GM18499 (cell line): ENCODE results near the gene USH2A.

ENCODE experiments used
- ATAC-seq: cut with Tn5 transposase; IDR thresholded peaks from one replicate; pipeline ENCODE4 v1.9.1; 2021; ENCODE audit warnings: moderate number of reproducible peaks; ENCODE audit not compliant: insufficient read depth, unreplicated experiment

The USH2A gene

DNA sequence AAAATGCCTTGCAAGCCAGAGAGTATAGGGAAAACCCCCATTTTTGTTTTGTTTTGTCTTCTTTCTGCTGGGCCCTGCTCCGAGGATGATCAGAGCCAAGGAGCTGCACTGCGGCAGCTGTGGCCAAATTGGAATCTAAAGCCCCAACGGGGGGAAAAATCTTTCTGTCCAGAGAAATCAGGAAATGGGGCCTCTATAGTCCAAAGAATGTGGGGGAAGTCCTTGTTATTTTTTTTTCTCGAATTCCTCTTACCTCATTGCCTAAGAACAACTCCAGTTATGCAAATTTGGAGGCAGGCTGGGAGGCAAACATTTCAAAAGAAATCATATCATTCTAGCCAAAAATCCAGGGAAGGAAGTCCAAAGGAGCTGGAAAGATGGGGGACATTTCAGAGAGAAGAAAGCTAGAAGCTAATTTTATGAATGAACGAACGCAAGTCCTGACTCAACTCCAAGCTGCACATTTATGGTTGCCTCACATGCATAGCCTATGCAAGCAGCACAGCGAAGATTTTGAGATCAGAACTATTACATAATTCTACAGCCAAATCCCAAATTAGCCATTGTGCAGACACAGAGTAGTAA is 592.9 kb downstream of the USH2A start:
- ATAC-seq, result no peak

DNA sequence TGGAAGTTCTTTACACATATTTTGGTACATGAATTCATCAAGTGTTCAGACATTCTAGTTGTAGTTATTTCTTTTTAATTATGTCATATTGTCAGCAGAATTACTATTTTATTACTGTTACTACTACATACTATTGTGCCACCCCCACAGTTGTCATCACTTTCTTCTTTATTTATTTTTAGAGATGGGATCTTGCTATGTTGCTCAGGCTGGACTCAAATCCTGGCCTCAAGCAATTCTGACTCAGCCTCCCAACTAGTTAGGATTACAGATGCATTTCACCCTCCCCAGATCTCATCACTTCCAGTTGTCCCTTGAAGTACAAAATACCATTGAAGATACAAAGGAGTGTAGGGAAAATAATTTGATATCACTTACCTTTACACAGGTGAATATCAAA is 598.2 kb downstream of the USH2A start:
- ATAC-seq, result no peak

DNA sequence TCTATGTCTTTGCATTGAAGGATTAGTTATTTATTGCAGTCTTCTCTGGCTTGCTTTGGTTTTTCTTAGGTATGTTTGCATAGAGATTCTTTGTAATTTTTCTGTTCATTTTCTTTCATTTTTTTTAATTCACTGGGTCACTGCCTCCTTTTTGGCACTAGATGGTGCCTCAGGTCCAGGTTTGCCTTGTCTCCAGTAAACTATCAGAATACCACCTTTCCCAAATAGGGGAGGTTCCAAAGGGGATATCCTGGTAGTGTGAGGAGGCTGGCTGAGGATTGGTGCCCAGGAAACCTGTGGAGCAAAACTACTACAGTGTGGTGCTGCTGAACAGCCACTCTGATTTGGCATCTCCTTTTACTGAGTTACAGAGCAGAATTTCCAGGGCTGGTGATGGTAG is 599.0 kb downstream of the USH2A start:
- ATAC-seq, result no peak

DNA sequence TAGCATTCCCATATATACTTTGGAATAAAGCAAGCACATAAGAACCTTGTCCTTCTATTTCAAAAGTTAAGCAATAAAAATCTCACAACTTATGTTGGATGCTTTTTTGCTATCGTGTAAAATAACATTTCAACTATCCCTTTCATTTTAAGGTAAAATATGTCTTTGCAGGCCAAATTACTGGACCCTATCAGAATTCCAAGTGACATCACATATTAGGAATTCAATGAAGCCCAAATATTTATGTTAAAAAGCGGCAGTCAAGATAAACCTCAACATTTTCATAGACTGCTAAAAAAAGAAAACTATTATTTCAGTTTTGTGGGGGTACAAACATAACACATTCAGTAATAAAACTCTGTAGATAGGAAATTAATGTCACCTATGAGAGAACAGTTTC is 604.1 kb downstream of the USH2A start:
- no peak for ATAC-seq

DNA sequence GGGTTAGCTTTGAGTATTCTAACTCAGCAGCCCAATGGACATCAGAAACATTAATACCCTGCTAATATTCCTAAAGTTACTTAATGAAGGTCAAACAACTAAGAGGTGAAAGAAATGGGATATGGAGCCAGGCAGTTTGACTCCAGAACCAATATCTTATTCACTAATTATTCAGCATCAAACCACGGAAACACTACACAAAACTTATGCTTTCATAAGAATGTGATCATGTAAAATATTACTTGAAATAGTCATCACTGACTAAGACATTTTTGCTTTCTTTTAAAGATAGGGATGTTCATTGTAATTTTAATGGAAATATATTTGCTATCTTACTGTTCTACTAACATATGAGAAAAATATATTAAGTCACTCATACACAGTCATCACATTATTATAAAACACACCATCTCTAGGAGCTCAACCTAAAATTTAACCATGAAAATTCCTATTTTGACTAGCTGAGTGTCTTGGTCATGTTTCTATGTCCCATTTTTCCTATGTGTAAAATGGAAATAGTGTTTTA is 615.3 kb downstream of the USH2A start:
- no peak for ATAC-seq

DNA sequence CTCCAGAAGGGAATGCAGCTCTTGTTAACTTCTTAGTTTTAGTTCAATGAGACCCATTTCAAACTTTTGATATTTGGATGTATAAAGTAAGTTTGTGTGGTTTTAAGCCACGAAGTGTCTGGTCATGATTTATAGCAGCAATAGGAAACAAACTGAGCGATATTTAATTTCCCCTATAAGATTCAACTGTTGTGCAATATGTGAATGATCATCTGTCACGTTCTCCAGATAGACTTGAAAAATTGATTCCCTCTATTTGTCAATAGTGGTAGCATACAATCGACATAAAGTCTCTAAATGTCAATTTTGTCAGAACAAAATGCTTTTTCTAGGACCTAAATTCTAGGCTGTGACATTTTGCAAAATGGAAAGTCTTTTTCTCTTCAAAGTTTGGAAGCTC is 616.0 kb downstream of the USH2A start:
- no peak for ATAC-seq

DNA sequence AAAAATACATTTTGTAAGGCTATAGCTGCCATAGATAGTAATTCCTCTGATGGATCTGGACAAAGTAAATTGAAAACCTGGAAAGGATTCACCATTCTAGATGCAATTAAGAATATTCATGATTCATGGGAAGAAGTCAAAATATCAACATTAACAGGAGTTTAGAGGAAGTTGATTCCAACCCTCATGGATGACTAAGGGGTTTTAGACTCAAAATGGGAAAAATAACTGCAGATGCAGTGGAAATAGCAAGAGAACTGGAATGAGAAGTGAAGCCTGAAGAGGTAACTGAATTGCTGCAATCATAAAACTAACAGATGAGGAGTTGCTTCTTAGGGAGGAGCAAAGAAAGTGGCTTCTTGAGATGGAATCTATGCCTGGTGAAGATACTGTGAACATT is 625.4 kb downstream of the USH2A start:
- no peak for ATAC-seq

DNA sequence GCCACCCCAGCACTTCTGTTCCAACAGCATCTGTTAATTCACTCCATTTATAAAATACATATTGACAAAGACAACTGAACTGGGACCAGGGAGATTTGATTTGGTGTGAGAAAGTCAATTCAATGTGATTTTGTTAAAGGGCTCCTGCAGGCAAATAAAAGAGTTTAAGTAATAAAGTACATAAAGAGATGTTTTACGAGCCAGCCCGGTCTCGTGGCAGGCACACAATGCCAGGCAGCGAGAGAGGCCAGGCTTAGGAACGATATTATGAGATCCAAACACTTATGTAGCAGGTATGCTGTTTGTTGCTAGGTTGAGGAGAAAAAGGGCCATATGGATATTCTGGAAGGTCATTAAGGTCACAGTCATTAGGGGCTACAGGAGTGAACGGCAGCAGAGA is 629.1 kb downstream of the USH2A start:
- ATAC-seq, result no peak

DNA sequence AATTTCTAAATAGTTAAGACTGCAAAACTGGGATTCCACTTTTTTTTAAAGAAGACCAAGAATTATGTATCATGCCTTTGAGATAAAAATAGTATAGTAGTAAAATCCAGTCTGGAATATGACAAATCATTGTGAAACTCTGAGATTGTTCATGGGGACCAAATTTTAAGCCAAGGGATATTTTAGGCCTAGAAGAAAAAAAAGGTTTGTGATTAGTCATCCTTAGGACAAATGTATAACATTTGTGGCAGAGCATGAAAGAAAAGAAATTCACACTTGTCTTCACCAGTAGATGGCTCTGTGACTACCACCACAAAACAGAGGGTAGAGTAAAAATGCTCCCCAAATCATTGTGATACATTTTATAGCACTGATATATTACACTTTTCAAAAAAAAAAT is 630.1 kb downstream of the USH2A start:
- ATAC-seq, result no peak

DNA sequence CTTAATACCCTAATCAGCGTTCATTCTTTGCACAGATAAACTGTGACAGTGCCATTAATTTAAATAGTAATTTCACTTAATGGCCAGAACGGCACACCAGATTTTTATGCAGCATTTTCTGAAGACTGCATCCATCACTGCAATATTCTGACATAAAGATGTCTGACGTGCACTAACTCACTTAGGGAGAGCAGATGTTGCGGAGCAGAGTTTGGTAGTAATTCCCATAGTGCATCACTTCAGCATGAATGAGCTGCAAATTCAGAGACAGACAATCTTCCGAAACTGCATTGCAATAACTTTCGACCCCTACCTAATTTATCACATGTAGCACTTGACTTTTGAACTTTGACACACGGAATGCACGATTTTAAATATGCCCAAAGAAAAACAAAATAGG is 630.8 kb downstream of the USH2A start:
- no peak for ATAC-seq

DNA sequence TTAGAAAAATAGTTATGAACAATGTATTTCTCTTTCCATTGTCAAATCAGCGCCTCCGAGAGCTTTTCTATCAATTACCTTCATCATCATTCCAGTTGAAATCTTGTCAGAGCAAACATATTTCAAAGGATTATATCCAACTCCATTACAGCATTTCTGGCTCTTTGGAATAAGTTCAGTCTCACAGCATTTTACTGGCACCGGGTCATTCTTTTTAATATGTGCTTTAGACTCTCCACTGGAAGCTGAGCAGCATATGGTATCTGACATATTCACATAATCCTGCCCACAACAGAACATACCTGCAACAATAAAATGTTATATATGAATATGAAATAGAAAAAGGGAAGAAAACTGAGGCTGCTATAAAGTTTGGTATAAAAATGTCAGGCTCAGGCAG is 633.3 kb downstream of the USH2A start:
- ATAC-seq, result no peak

DNA sequence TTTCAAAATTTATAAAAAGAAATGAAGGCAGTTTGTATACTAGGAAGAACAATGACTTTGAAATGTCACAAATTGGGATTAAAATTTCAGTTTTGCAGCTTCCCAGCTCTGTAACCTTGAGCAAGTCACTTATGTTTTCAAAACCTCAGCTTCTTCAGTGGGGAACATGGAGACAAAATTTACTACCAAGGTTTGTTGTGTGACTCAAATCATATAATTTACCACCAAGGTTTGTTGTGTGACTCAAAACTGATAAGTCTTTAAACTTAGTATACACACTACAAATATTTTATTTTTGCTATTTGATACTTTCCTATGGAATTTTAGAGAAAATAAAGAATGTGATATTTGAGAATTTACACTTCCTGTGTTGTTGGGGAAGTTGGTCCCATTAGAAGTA is 636.3 kb downstream of the USH2A start:
- ATAC-seq, result no peak

DNA sequence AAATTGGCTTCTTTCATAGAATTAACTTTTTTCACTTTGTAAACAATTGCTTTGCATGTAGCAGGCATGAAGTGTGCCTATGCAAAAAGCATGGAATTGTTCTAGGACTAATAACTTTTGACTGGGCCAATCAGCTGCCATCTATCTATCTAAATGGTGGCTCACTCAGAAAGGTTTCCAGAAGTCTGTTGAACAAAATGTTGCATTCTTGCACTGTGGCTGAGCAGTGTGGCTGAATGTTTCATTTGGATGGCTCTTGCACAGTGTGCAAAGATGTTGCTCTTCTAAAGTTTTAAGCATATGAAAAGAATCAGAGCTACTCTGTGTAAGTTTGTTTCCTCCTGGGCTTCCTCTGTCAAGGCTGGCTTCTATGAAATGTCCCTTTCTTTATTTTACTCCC is 642.6 kb downstream of the USH2A start:
- ATAC-seq, result no peak

DNA sequence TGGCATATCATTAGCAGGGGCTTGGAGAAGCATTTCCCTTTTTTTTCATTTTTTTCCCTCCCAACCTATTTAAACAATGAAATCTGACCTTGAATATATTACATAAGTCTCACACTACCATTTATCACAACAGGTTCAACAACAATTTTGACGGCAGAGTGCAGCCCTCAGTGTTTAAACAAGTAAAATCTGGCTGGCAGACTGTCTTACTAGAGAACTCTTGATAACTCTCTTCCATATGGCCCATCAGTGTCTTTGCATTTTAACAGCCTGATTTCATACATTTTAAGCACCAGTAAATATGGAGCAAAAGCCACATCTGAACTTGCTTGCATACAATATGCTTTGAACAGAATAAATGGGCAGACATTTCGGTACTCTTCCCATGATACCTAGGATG is 643.1 kb downstream of the USH2A start:
- no peak for ATAC-seq

DNA sequence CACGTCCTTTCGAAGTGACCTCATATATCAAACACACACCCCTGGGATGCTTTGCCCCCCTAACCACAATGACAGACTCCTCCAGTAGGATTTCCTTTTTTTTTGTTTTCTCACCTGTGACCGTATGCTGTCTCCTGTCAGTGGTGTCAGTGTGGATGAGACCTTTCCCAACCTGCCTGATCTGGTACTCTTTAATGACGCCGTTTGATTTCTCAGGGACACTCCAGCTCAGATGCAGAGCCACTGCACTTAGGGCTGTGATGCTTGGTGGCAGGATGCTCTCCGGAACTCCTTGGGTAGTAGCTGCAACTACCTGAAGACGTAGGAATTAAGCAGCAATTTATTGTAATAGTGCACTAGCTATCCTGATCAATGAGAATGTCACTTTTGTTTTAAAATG is 643.5 kb downstream of the USH2A start:
- ATAC-seq, result no peak

DNA sequence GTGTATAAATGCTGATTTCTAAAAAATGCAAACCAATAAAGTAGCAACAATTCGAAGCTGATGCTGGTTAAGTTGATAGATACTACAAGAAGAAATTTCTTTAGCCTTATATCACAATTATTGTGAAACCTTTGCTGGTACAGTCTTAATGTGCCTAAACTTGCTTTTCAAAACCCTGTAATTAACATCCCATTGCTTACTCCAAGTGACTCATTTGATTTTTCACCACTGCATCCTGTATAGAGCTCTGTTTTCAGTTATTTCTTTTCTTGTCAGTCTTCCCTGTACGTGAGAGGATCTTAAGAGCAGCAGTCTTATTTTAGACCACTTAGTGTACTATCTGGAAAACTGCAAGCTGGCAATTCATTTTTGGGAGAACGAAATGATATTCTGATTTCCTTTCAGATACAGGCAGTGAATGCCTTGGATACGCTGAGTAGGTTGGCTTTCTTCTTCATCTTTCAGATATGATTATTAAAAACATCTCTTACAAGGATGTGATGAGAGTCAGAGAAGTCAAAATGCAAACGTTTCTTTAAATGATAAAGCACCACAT is 645.8 kb downstream of the USH2A start:
- no peak for ATAC-seq

DNA sequence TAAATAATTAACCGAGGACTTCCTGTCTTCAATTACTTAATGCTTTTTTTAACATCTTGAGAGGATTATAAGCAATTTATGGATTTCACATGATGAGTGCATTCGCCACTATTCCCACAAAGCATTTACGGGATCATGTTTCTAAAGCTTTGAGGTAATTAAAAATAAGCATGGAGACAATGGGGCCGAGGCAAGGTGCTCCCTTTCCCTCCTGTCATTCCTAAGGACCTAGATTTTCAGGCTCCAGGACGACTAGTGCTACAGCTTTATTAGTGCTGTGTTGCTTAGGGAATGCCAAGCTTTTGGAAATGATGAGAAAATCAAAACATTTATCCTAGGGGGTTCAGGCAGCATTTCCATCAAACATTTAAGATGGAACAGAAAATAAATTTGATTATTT is 646.9 kb downstream of the USH2A start:
- no peak for ATAC-seq

DNA sequence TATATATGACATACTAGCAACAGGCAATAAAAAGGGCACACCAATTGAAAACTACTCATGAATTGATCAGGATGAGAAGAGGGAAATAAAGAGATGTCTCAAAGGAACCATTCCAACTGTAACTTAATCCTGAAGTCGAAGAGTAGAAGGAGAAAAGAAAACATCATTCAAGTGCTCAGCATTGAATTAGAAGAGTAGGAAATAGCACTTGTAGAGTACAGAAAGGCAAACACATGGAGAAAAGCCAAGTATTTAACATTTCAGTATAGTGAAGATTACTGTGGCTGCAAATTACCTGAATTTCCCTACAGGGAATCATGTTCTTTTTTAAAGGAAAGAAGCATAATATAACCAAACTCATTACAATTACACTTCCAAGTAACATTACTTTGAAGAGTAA is 651.1 kb downstream of the USH2A start:
- no peak for ATAC-seq

DNA sequence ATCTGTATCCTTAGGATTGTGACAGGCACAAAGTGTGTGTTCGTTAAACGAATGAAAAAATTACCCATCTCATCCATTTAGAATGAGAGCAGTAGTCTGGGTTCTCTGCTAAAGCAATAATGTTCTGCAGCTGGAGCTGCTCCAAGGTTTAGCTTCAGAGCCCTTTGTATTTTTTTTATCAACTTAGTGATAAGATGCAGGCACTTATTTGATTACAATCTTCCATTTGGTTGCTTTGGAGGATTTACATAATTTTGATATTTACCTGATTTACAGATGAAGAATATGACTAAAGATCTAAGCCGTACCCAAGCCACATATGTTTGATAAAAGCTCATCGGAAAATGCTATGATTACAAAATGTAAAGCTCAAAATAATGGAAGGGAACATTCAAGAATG is 654.9 kb downstream of the USH2A start:
- no peak for ATAC-seq

DNA sequence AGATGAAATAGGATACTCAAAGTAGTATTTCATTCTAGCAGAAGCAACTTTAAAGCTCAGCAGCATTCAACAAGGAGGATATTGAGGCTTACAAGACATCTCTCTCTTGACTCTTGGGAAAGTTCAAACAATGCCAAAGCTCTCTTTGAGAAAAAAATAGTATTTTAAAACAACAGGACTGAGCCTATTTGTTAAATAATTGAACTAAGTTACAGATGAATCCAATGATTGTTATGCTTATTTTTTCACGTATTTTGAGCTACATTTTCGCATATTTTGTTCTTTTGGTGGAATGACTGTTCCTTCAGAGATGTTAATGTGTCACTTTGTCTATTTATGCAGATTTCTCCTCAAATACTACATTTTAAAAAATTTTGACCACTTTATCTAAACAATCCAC is 655.5 kb downstream of the USH2A start:
- no peak for ATAC-seq

DNA sequence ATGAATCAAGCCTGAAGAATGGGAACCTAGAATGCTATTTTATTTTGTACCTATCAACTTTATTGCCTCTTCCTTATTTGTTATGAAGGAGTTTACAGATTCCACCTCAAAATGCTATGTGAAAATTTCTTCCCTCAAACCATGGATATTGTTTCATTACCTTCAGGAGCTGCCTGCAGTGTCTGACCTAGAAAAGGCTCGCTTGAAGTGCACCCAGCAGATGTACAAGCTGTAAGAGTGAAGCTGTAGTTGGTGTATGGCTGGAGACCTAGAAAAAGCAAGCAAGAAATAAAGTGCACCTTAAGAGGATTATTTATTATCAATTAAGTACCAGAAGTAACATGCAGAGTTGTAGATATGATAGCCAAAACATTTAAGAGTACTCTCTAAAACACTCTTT is 656.7 kb downstream of the USH2A start:
- ATAC-seq, result no peak

DNA sequence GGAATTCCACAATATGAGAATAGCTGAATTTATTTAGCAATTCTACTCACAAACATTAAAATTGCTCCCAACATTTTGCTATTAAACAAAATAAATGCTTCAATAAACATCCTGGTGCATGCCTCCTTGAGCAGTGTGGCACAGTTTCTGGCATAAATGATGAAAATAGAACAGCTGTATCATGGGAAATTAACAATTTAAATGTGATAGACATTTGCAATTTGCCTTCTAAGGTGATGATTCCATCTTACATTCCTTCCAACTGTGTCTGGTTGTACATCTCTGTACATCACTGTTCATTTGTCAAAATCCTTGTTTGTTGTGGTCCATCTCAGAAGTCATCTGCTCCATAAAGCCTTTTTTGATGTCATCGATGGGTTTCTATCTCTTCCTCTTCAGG is 657.4 kb downstream of the USH2A start:
- ATAC-seq, result no peak

DNA sequence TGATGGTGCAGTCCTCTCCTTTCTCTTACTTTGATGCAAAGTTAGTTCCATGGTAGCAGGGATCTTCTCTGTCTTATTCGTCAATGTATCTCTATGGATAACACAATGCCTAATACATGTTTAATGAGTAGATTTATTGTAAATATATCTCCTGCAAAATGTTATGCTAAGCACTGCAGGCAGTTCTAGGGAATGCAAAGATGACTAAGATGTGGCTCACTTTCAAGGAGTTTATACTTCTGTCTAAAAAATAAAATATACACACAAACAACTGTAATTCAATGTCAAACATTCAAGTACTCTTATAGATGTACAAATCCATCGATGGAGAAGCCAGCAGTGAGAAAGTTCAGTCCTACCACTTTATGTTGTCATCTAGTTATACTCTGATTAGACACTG is 661.8 kb downstream of the USH2A start:
- ATAC-seq, result no peak
